ENCODE measurements around the gene ABCC8. TPM values are rescaled to one million over a fixed set of nuclear protein-coding genes. Genes with fewer than 3 reads are reported as not detected.

ABCC8 gene
- total and polyA plus RNA-seq, 12 donors, result 0.39 to 216 (median 4.0) TPM; not detected in 1

GRCh38 chr11:17384002-17384511, 92.6 kb downstream of the ABCC8 start:
- Histone ChIP-seq H3K4me3 (no peak overlapping the region), H3K27ac (no peak overlapping the region), H3K36me3 (replicated peaks in 1 of 2) (no peaks in the 10 kb centered on the region), H3K27me3 (no peaks in the 10 kb centered on the region), H3K4me1 (replicated peaks in 1 of 2) (no peaks in the 10 kb centered on the region), H3K9me3 (replicated peaks in 1 of 3) (no peaks in the 10 kb centered on the region)
- 0 to 46% (median 39%) methylated on average over 1 to 6 of the region's 6 CpGs for WGBS, 4 donors
- TF ChIP-seq POLR2A (IDR thresholded peaks at IDR 0.05) (no peak), CTCF (IDR thresholded peaks at IDR 0.05) (peak; percentile 87 to 97 (median 92))
- intact Hi-C loops (cut with DNase I), result loop anchor here in 1 of 2 donors (2.0 to 10.0 kb wide), 3 partner anchors 121 to 159 kb away; no protein-coding TSS in a partner anchor
- DNase-seq, result peak; percentile 77 to 89 (median 83)

GRCh38 chr11:17383461-17383860, 93.2 kb downstream of the ABCC8 start:
- Histone ChIP-seq H3K36me3 (replicated peaks in 1 of 2) (no peaks in the 10 kb centered on the region), H3K4me1 (replicated peaks in 1 of 2) (no peaks in the 10 kb centered on the region), H3K4me3 (no peak overlapping the region), H3K9me3 (replicated peaks in 1 of 3) (no peaks in the 10 kb centered on the region), H3K27ac (no peak overlapping the region), H3K27me3 (no peaks in the 10 kb centered on the region)
- 79 to 100% (median 83%) methylated on average over 1 of the region's 1 CpG for WGBS, 4 donors
- no peak for TF ChIP-seq POLR2A (IDR thresholded peaks at IDR 0.05)
- no peak for TF ChIP-seq CTCF (IDR thresholded peaks at IDR 0.05)
- intact Hi-C loops (cut with DNase I), result loop anchor here in 1 of 2 donors (5.0 to 10.0 kb wide), 2 partner anchors 144 to 159 kb away; no protein-coding TSS in a partner anchor
- no peak for DNase-seq

GRCh38 chr11:17382046-17382728, 94.5 kb downstream of the ABCC8 start:
- intact Hi-C loops (cut with DNase I), result loop anchor here in 1 of 2 donors (5.0 to 10.0 kb wide), 2 partner anchors 145 to 157 kb away; no protein-coding TSS in a partner anchor
- Histone ChIP-seq H3K9me3 (replicated peaks in 1 of 3) (no peaks in the 10 kb centered on the region), H3K4me1 (replicated peaks in 1 of 2) (no peaks in the 10 kb centered on the region), H3K27ac (no peak overlapping the region), H3K4me3 (no peak overlapping the region), H3K27me3 (no peaks in the 10 kb centered on the region), H3K36me3 (replicated peaks in 1 of 2) (no peaks in the 10 kb centered on the region)
- DNase-seq, result no peak
- WGBS, 4 donors, result 76 to 86% (median 81%) methylated on average over 6 to 8 of the region's 8 CpGs
- TF ChIP-seq CTCF (IDR thresholded peaks at IDR 0.05), result no peak
- TF ChIP-seq POLR2A (IDR thresholded peaks at IDR 0.05), result no peak

GRCh38 chr11:17381156-17381555, 95.5 kb downstream of the ABCC8 start:
- no peak overlapping the region for H3K27ac ChIP-seq
- 80 to 90% (median 83%) methylated on average over 4 of the region's 4 CpGs for WGBS, 4 donors
- no peaks in the 10 kb centered on the region for H3K4me1 ChIP-seq (replicated peaks in 1 of 2)
- no peak for DNase-seq
- H3K9me3 ChIP-seq (replicated peaks in 1 of 3), result no peaks in the 10 kb centered on the region
- no peaks in the 10 kb centered on the region for H3K36me3 ChIP-seq (replicated peaks in 1 of 2)
- TF ChIP-seq CTCF (IDR thresholded peaks at IDR 0.05), result no peak
- TF ChIP-seq POLR2A (IDR thresholded peaks at IDR 0.05), result no peak
- H3K27me3 ChIP-seq, result no peaks in the 10 kb centered on the region
- intact Hi-C loops (cut with DNase I), result loop anchor here in 1 of 2 donors (5.0 to 10.0 kb wide), 2 partner anchors 146 to 156 kb away; no protein-coding TSS in a partner anchor
- no peak overlapping the region for H3K4me3 ChIP-seq
